GM23338 (cell line): ENCODE measurements around the gene HBA1. TPM values are rescaled to one million over a fixed set of nuclear protein-coding genes. Genes with fewer than 3 reads are reported as not detected.

Experiments used
- ATAC-seq: fragments of 200-7000 bp; cut with Tn5 transposase; 3 replicates; pipeline ENCODE4 v1.9.1; 2020
- DNase-seq: peaks from one replicate; pipeline ENCODE4 v3.0.0-alpha.2; 2015; ENCODE audit warnings: low spot score
- H2AFZ ChIP-seq: fragments of 200-600 bp; sonication (generic); 2 replicates; pipeline ENCODE4 v1.8.0; 2016; ENCODE audit warnings: antibody characterized with exemption, mild to moderate bottlenecking, moderate library complexity
- H3F3A ChIP-seq: fragments of 200-600 bp; sonication (generic); replicated peaks from 2 replicates; pipeline ENCODE4 v1.8.0; 2017; ENCODE audit warnings: antibody characterized with exemption, mixed run types, low read depth
- H3K27ac ChIP-seq: fragments of 200-600 bp; sonication (generic); 2 replicates; pipeline ENCODE4 v1.6.1; 2016; ENCODE audit warnings: low read depth
- H3K27me3 ChIP-seq: fragments of 200-600 bp; sonication (generic); 2 replicates; pipeline ENCODE4 v1.8.0; 2016; ENCODE audit warnings: mild to moderate bottlenecking, mixed run types, moderate library complexity; ENCODE audit not compliant: insufficient read depth
- H3K36me3 ChIP-seq: fragments of 200-600 bp; sonication (generic); 2 replicates; pipeline ENCODE4 v1.8.0; 2016; ENCODE audit warnings: mild to moderate bottlenecking; ENCODE audit not compliant: insufficient read depth
- H3K4me1 ChIP-seq: fragments of 200-600 bp; sonication (generic); 2 replicates; pipeline ENCODE4 v1.8.0; 2016; ENCODE audit warnings: mild to moderate bottlenecking, moderate library complexity; ENCODE audit not compliant: insufficient read depth
- H3K4me2 ChIP-seq: fragments of 200-600 bp; sonication (generic); 2 replicates; pipeline ENCODE4 v1.7.1; 2017; ENCODE audit warnings: mixed run types
- H3K4me3 ChIP-seq: fragments of 200-600 bp; sonication (generic); 2 replicates; pipeline ENCODE4 v1.6.1; 2016; ENCODE audit warnings: mixed run types
- H3K79me2 ChIP-seq: fragments of 200-600 bp; sonication (generic); replicated peaks from 2 replicates; pipeline ENCODE4 v1.8.0; 2017; ENCODE audit warnings: mild to moderate bottlenecking; ENCODE audit not compliant: insufficient read depth
- H3K9me2 ChIP-seq: fragments of 200-600 bp; sonication (generic); 2 replicates; pipeline ENCODE4 v1.8.0; 2017; ENCODE audit not compliant: insufficient read depth
- H4K20me1 ChIP-seq: fragments of 200-600 bp; sonication (generic); replicated peaks from 2 replicates; pipeline ENCODE4 v1.8.0; 2017; ENCODE audit warnings: mild to moderate bottlenecking; ENCODE audit not compliant: insufficient read depth
- H3K27ac Mint-ChIP-seq: 2 replicates; pipeline ENCODE4 v1.8.0; 2020; ENCODE audit warnings: inconsistent platforms, mild to moderate bottlenecking, moderate library complexity, mixed read lengths
- H3K27me3 Mint-ChIP-seq: 3 replicates; pipeline ENCODE4 v1.8.0; 2022; ENCODE audit warnings: low read depth, mild to moderate bottlenecking, moderate library complexity, mixed read lengths, inconsistent platforms; ENCODE audit not compliant: insufficient read depth, poor library complexity
- H3K36me3 Mint-ChIP-seq: 3 replicates; pipeline ENCODE4 v1.8.0; 2021; ENCODE audit warnings: low read depth, mild to moderate bottlenecking, inconsistent platforms, moderate library complexity, mixed read lengths
- H3K4me1 Mint-ChIP-seq: 3 replicates; pipeline ENCODE4 v1.8.0; 2020; ENCODE audit warnings: mild to moderate bottlenecking, inconsistent platforms, mixed read lengths
- H3K4me3 Mint-ChIP-seq: 3 replicates; pipeline ENCODE4 v1.8.0; 2021; ENCODE audit warnings: moderate library complexity, mild to moderate bottlenecking, inconsistent platforms, mixed read lengths
- H3K9me3 Mint-ChIP-seq: 3 replicates; pipeline ENCODE4 v1.8.0; 2020; ENCODE audit warnings: moderate library complexity, mild to moderate bottlenecking, inconsistent platforms, mixed read lengths
- CREB1 ChIP-seq: fragments of 250-450 bp; sonication (Bioruptor Pico); IDR thresholded peaks from 2 replicates; pipeline ENCODE4 v1.5.0; 2020; ENCODE audit warnings: low read depth, mild to moderate bottlenecking, moderate library complexity
- CTCF ChIP-seq, 2 experiments: fragments of 200-600 bp in 1 of 2; sonication (generic) in 1 of 2; conservative IDR thresholded peaks; 2 replicates each; pipeline versions ENCODE4 v1.5.1 to v1.6.1; 2016 to 2017; ENCODE audit warnings: antibody characterized with exemption in 2 of 2, low read depth in 2 of 2, mild to moderate bottlenecking in 2 of 2, moderate library complexity in 1 of 2
- ETS1 ChIP-seq: IDR thresholded peaks from 2 replicates; pipeline ENCODE4 v1.6.1; 2016; ENCODE audit warnings: antibody characterized with exemption
- EZH2 ChIP-seq: fragments of 200-600 bp; sonication (generic); IDR thresholded peaks from one replicate; pipeline ENCODE4 v1.8.0; 2017; ENCODE audit warnings: antibody characterized with exemption, mild to moderate bottlenecking, low read depth; ENCODE audit not compliant: unreplicated experiment
- EZH2phosphoT487 ChIP-seq: fragments of 200-600 bp; sonication (generic); IDR thresholded peaks from one replicate; pipeline ENCODE4 v1.8.1; 2018; ENCODE audit warnings: antibody characterized with exemption; ENCODE audit not compliant: unreplicated experiment
- JUNB ChIP-seq: IDR thresholded peaks from one replicate; pipeline ENCODE4 v1.6.1; 2016; ENCODE audit warnings: antibody characterized with exemption; ENCODE audit not compliant: unreplicated experiment
- NANOG ChIP-seq: IDR thresholded peaks from 2 replicates; pipeline ENCODE4 v1.6.1; 2016; ENCODE audit warnings: antibody characterized with exemption, borderline replicate concordance
- POLR2AphosphoS5 ChIP-seq: IDR thresholded peaks from 2 replicates; pipeline ENCODE4 v1.6.1; 2016; ENCODE audit warnings: antibody characterized with exemption, low read depth
- REST ChIP-seq: IDR thresholded peaks from one replicate; pipeline ENCODE4 v1.6.1; 2018; ENCODE audit warnings: antibody characterized with exemption; ENCODE audit not compliant: unreplicated experiment
- STAT1 ChIP-seq: IDR thresholded peaks from one replicate; pipeline ENCODE4 v1.6.1; 2016; ENCODE audit warnings: antibody characterized with exemption; ENCODE audit not compliant: unreplicated experiment
- ZNF114 ChIP-seq: fragments of 250-450 bp; sonication (Bioruptor Pico); IDR thresholded peaks from 2 replicates; pipeline ENCODE4 v1.5.0; 2020; ENCODE audit warnings: mild to moderate bottlenecking, moderate library complexity
- ZNF331 ChIP-seq: fragments of 250-450 bp; sonication (Bioruptor Pico); IDR thresholded peaks from 2 replicates; pipeline ENCODE4 v1.5.0; 2020; ENCODE audit warnings: low read depth, mild to moderate bottlenecking, moderate library complexity
- ZNF462 ChIP-seq: fragments of 250-450 bp; sonication (Bioruptor Pico); IDR thresholded peaks from 2 replicates; pipeline ENCODE4 v1.5.0; 2020; ENCODE audit warnings: mild to moderate bottlenecking, moderate library complexity
- polyA plus RNA-seq: library from polyadenylated mRNA; unstranded; fragments of >200 nt; fragmentation: Nextera tagmentation; extraction: Ambion mirVana; gene quantifications from 2 replicates; pipeline ENCODE4 v1.2.1, GENCODE V29; 2016
- total RNA-seq: library from RNA; depleted of rRNA; stranded (reverse); fragments of >200 nt; shearing (Covaris generic); gene quantifications from 2 replicates; pipeline ENCODE4 v1.2.3, GENCODE V29; 2014

HBA1 gene
- total and polyA plus RNA-seq, 2 experiments from 2014 or later, result 6.7 TPM; not detected in 1

- no peak for ATAC-seq
- Mint-ChIP-seq H3K27ac (no peak overlapping the region), H3K4me1 (no peaks in the 10 kb centered on the region), H3K27me3 (peaks cover 2% of the 10 kb centered on the region), H3K9me3 (no peaks in the 10 kb centered on the region), H3K4me3 (no peak overlapping the region), H3K36me3 (peaks cover 93% of the 10 kb centered on the region)
- Histone ChIP-seq H3K79me2 (peaks cover 15% of the 10 kb centered on the region; the same call in 1 of the 2 replicates), H3K27ac (no peak overlapping the region), H3K27me3 (no peaks in the 10 kb centered on the region), H3K4me3 (no peak overlapping the region), H3K4me1 (no peaks in the 10 kb centered on the region), H3K4me2 (no peak overlapping the region), H2AFZ (no peak overlapping the region), H4K20me1 (peaks cover 16% of the 10 kb centered on the region), H3K9me2 (no peaks in the 10 kb centered on the region), H3K36me3 (peaks cover 88% of the 10 kb centered on the region), H3F3A (peaks cover 43% of the 10 kb centered on the region)
- no peak for DNase-seq
- TF ChIP-seq CTCF (conservative IDR thresholded peaks at IDR 0.05; ENCODE audit: low read depth in 2 of 2) (no peak), ZNF331 (CRISPR knock-in tag) (no peak), ZNF114 (CRISPR knock-in tag) (no peak), NANOG (no peak), CREB1 (CRISPR knock-in tag) (no peak), ZNF462 (CRISPR knock-in tag) (no peak), STAT1 (no peak), JUNB (no peak), REST (no peak), EZH2 (no peak), POLR2AphosphoS5 (no peak), EZH2phosphoT487 (no peak), ETS1 (no peak)
Measured at GRCh38 chr16:193441-193840, 17.0 kb downstream of the HBA1 start.
